Central memory CD4-positive, alpha-beta T cell (primary cell): Measurements from ENCODE around the gene TWSG1.
"Not testable (repeated sequence)": the region's sequence is repeated elsewhere in the genome, so short reads cannot be mapped to it uniquely, and the experiment has no call there.

Experiments
- DNase-seq: peaks from one replicate; pipeline ENCODE4 v3.0.0; 2022

The TWSG1 gene

DNA sequence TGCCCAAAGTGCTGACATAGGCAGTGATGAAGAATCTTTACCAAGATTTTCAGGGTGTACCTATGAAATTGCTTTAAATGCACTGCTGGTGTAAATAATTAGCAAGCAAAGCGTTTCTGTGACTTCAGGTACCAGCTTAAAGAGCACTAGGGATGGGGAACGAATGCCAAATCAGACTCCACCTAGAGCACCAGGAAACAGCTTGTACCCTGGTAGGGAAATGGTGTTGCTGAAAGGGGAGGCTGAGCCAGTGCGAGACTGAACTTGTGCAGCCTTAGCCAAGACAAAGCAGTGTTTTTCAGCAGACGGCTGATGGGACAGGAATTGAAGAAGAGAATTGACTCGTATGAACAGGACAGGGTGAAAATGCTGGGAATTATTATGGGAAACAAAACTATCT is 65.6 kb downstream of the TWSG1 start:
- no peak for DNase-seq

GRCh38 chr18:9401176-9401575 is 66.6 kb downstream of the TWSG1 start:
- no peak for DNase-seq

GRCh38 chr18:9402358-9403007 is 67.9 kb downstream of the TWSG1 start:
- DNase-seq, result not testable (repeated sequence)

- no peak for DNase-seq
Measured at GRCh38 chr18:9403795-9404564, 69.4 kb downstream of the TWSG1 start.

DNA sequence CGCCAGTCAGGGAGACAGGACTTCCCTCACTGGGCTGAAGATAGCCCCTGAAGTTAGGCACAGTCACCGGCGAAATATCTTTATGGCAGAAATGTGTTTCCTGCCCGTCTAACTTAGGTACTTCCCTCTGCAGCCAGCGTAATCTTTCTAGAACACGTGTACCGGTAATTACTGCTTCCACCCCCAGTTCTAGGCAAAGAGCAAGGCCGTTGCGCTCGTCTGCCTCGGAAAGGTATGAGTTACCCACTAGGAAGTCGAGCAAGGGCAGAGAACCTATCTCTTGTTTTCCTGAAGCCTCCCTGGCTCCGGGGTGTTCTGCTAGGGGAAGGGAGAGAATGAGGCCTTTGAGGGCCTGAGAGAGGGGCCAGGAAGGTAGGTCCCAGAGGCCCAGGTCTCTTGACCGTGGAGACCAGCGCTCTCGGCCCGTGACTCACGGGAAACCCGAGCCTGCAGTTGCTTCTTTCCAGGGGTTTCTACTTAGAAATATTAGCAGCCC is 70.0 kb downstream of the TWSG1 start:
- DNase-seq, result no peak

GRCh38 chr18:9405130-9405529 is 70.6 kb downstream of the TWSG1 start:
- no peak for DNase-seq

- DNase-seq, result no peak
Measured at GRCh38 chr18:9405977-9406376, 71.4 kb downstream of the TWSG1 start.

GRCh38 chr18:9410515-9410914 is 75.9 kb downstream of the TWSG1 start:
- DNase-seq, result no peak

GRCh38 chr18:9413576-9413975 is 79.0 kb downstream of the TWSG1 start:
- no peak for DNase-seq

DNA sequence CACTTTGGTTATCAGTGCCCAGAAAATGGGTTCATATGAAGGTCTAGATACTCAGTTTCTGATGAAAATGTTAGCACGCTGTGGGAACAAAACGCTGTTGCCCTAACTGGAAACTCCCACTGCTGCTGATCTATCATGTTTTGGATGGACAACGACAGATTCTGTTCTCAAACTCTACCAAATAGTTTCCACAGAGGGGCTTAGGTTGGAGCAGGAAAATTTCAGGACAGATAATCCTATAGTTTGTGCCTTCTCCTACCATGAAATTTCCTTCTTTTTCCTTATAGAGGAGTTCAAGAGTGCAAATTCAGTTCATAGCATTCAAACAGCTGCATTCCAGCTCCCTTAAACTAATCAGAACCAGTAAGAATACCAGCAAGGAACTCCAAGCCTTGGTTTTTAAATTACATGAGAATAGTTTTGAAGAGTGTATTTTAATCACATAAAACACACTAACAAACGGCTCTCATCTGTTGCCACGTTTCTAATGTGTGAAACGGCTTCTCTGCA is 82.0 kb downstream of the TWSG1 start:
- no peak for DNase-seq

GRCh38 chr18:9417073-9417851 is 82.7 kb downstream of the TWSG1 start:
- no peak for DNase-seq

- DNase-seq, result no peak
Measured at GRCh38 chr18:9418047-9418690, 83.6 kb downstream of the TWSG1 start.

DNA sequence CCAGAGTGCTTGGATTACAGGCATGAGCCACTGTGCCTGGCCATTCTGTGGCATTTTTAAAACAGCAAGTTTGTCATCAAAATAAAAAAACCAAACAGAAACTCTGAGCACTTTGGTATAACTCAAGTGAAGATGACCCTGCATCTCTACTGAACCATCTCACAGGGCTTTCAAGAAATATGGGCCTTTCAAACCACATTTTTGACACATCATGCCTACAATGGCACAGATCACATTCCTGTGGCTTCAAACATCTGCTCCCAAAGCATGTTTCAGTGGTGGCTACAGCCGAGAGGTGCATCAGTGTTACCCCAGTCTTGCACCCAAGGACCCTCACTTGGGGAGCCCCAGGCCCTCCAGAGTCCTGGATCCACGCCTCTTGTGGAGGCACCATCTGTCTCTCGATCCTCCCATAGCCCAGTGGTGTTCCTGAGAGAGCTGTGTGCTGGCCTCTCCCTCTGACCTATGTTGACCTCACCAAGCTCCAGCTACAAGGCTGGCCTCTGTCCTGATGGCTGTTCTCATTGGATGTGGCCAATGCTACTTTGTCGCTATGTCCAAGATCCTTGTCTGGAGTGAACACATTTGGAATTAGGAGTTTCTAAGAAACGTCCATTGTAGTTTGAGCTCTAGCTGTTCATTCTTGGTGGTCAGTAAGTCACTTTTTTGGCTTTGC is 85.5 kb downstream of the TWSG1 start:
- DNase-seq, result no peak

GRCh38 chr18:9421096-9421900 is 86.7 kb downstream of the TWSG1 start:
- no peak for DNase-seq

- DNase-seq, result no peak
Measured at GRCh38 chr18:9421901-9422327, 87.3 kb downstream of the TWSG1 start.

GRCh38 chr18:9422816-9423519 is 88.4 kb downstream of the TWSG1 start:
- DNase-seq, result no peak

GRCh38 chr18:9423648-9424047 is 89.1 kb downstream of the TWSG1 start:
- DNase-seq, result not testable (repeated sequence)

DNA sequence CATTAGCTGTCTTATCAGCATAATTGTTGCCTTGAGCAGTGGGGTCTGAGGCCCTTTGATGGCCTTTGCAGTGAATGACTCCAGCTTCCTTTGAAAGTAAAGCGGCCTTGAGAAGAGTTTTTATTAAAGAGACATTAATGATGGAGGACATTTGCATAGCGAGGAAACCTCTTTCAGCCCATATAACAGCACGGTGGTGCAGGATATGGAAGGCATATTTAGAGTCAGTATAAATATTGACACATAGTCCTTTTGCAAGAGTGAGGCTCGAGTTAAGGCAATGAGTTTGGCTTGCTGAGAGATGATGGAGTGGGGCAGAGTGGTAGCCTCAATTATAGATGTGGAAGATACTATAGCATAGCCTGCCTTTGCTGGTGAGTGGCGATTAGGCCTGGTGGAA is 89.7 kb downstream of the TWSG1 start:
- DNase-seq, result not testable (repeated sequence)

DNA sequence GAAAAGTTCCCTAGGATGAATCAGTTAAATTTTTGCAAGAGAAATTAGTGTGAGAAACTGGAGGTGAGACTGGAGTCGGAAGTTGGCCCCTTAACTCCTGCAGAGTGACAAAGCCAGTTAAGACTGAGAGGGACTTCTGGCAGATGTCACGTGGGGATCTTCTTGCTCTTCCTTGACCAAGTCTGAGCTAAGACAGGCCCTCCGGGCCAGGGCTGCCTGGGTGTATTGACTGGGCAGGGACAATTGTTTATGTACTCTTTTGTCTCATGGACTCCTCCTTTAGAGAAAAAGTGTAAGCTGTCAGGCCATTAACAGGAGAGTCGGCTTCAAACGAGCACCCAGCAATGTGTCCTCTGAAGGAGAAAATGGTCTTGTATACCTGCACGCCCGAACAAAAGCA is 92.2 kb downstream of the TWSG1 start:
- no peak for DNase-seq

DNA sequence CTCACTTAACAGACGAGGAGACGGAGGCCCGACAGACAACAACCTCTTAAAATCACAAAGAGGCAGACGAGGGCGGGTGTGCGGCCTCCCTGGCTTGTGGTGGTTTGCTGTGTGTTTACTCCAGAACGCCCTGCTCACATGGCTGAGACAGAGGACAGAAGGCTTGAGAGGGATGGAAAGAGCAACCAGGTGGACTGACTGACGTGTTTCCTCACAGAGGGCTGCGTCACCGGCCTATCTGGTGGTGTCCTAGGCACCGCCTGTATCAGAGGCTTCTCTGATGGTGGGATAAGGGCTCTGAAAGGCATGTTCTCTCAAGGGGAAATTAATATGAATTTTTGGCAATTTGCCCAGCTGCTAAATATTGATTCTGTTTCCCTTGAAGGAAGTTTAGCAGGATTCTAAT is 93.7 kb downstream of the TWSG1 start:
- no peak for DNase-seq
